Measurements from ENCODE around the gene MUC5AC.
"Not testable (repeated sequence)": the region's sequence is repeated elsewhere in the genome, so short reads cannot be mapped to it uniquely, and the experiment has no call there.

Gene MUC5AC

GRCh38 chr11:1158681-1159487 lies 1.1 kb downstream of the MUC5AC start:
- no peaks in the 10 kb centered on the region for H3K36me3 ChIP-seq (ENCODE audit: insufficient read depth, low read length)
- no peak overlapping the region for H3K4me3 ChIP-seq (ENCODE audit: low read depth, low read length)
- no peaks in the 10 kb centered on the region for H3K27me3 ChIP-seq (ENCODE audit: insufficient read depth, low read length)
- no peak overlapping the region for H3K27ac ChIP-seq (ENCODE audit: low read depth, low read length)
- H3K4me1 ChIP-seq (ENCODE audit: control insufficient read depth, insufficient read depth, low read length, unreplicated experiment), result peaks cover 4% of the 10 kb centered on the region
- no peak overlapping the region for H2AFZ ChIP-seq (ENCODE audit: low read length, unreplicated experiment)
- H3K79me2 ChIP-seq (ENCODE audit: control insufficient read depth, insufficient read depth, low read length, unreplicated experiment), result no peaks in the 10 kb centered on the region

- H3K27me3 ChIP-seq (ENCODE audit: insufficient read depth, low read length); H3K4me3 ChIP-seq (ENCODE audit: low read depth, low read length); H3K4me1 ChIP-seq (ENCODE audit: control insufficient read depth, insufficient read depth, low read length, unreplicated experiment); H2AFZ ChIP-seq (ENCODE audit: low read length, unreplicated experiment); H3K79me2 ChIP-seq (ENCODE audit: control insufficient read depth, insufficient read depth, low read length, unreplicated experiment); H3K27ac ChIP-seq (ENCODE audit: low read depth, low read length); H3K36me3 ChIP-seq (ENCODE audit: insufficient read depth, low read length): not testable (repeated sequence)
Observed at GRCh38 chr11:1159488-1160220, 1.9 kb downstream of the MUC5AC start.

- Histone ChIP-seq H2AFZ (ENCODE audit: low read length, unreplicated experiment) (no peak overlapping the region), H3K79me2 (ENCODE audit: control insufficient read depth, insufficient read depth, low read length, unreplicated experiment) (no peaks in the 10 kb centered on the region), H3K36me3 (ENCODE audit: insufficient read depth, low read length) (no peaks in the 10 kb centered on the region), H3K27ac (ENCODE audit: low read depth, low read length) (no peak overlapping the region), H3K27me3 (ENCODE audit: insufficient read depth, low read length) (no peaks in the 10 kb centered on the region), H3K4me1 (ENCODE audit: control insufficient read depth, insufficient read depth, low read length, unreplicated experiment) (no peaks in the 10 kb centered on the region), H3K4me3 (ENCODE audit: low read depth, low read length) (no peak overlapping the region)
Observed at GRCh38 chr11:1160231-1161101, 2.7 kb downstream of the MUC5AC start.

GRCh38 chr11:1161410-1162137 lies 3.8 kb downstream of the MUC5AC start:
- H3K79me2 ChIP-seq (ENCODE audit: control insufficient read depth, insufficient read depth, low read length, unreplicated experiment), result no peaks in the 10 kb centered on the region
- H3K36me3 ChIP-seq (ENCODE audit: insufficient read depth, low read length), result no peaks in the 10 kb centered on the region
- H3K27me3 ChIP-seq (ENCODE audit: insufficient read depth, low read length), result no peaks in the 10 kb centered on the region
- no peaks in the 10 kb centered on the region for H3K4me1 ChIP-seq (ENCODE audit: control insufficient read depth, insufficient read depth, low read length, unreplicated experiment)
- H3K4me3 ChIP-seq (ENCODE audit: low read depth, low read length), result no peak overlapping the region
- no peak overlapping the region for H3K27ac ChIP-seq (ENCODE audit: low read depth, low read length)
- H2AFZ ChIP-seq (ENCODE audit: low read length, unreplicated experiment), result no peak overlapping the region

- Histone ChIP-seq H3K27me3 (ENCODE audit: insufficient read depth, low read length) (no peaks in the 10 kb centered on the region), H3K79me2 (ENCODE audit: control insufficient read depth, insufficient read depth, low read length, unreplicated experiment) (no peaks in the 10 kb centered on the region), H2AFZ (ENCODE audit: low read length, unreplicated experiment) (no peak overlapping the region), H3K4me1 (ENCODE audit: control insufficient read depth, insufficient read depth, low read length, unreplicated experiment) (no peaks in the 10 kb centered on the region), H3K27ac (ENCODE audit: low read depth, low read length) (no peak overlapping the region), H3K36me3 (ENCODE audit: insufficient read depth, low read length) (no peaks in the 10 kb centered on the region), H3K4me3 (ENCODE audit: low read depth, low read length) (no peak overlapping the region)
Observed at GRCh38 chr11:1162138-1162475, 4.4 kb downstream of the MUC5AC start.

- Histone ChIP-seq H3K27ac (ENCODE audit: low read depth, low read length) (no peak overlapping the region), H3K4me1 (ENCODE audit: control insufficient read depth, insufficient read depth, low read length, unreplicated experiment) (no peaks in the 10 kb centered on the region), H2AFZ (ENCODE audit: low read length, unreplicated experiment) (no peak overlapping the region), H3K27me3 (ENCODE audit: insufficient read depth, low read length) (no peaks in the 10 kb centered on the region), H3K36me3 (ENCODE audit: insufficient read depth, low read length) (no peaks in the 10 kb centered on the region), H3K4me3 (ENCODE audit: low read depth, low read length) (no peak overlapping the region), H3K79me2 (ENCODE audit: control insufficient read depth, insufficient read depth, low read length, unreplicated experiment) (no peaks in the 10 kb centered on the region)
Observed at GRCh38 chr11:1162491-1163311, 4.9 kb downstream of the MUC5AC start.

GRCh38 chr11:1163321-1163910 lies 5.7 kb downstream of the MUC5AC start:
- no peak overlapping the region for H3K4me3 ChIP-seq (ENCODE audit: low read depth, low read length)
- H3K36me3 ChIP-seq (ENCODE audit: insufficient read depth, low read length), result no peaks in the 10 kb centered on the region
- H3K27ac ChIP-seq (ENCODE audit: low read depth, low read length), result no peak overlapping the region
- no peak overlapping the region for H2AFZ ChIP-seq (ENCODE audit: low read length, unreplicated experiment)
- no peaks in the 10 kb centered on the region for H3K27me3 ChIP-seq (ENCODE audit: insufficient read depth, low read length)
- H3K79me2 ChIP-seq (ENCODE audit: control insufficient read depth, insufficient read depth, low read length, unreplicated experiment), result no peaks in the 10 kb centered on the region
- H3K4me1 ChIP-seq (ENCODE audit: control insufficient read depth, insufficient read depth, low read length, unreplicated experiment), result no peaks in the 10 kb centered on the region

GRCh38 chr11:1163911-1164735 lies 6.4 kb downstream of the MUC5AC start:
- Histone ChIP-seq H3K36me3 (ENCODE audit: insufficient read depth, low read length) (no peaks in the 10 kb centered on the region), H3K27me3 (ENCODE audit: insufficient read depth, low read length) (no peaks in the 10 kb centered on the region), H2AFZ (ENCODE audit: low read length, unreplicated experiment) (no peak overlapping the region), H3K4me1 (ENCODE audit: control insufficient read depth, insufficient read depth, low read length, unreplicated experiment) (no peaks in the 10 kb centered on the region), H3K79me2 (ENCODE audit: control insufficient read depth, insufficient read depth, low read length, unreplicated experiment) (no peaks in the 10 kb centered on the region), H3K4me3 (ENCODE audit: low read depth, low read length) (no peak overlapping the region), H3K27ac (ENCODE audit: low read depth, low read length) (no peak overlapping the region)

DNA sequence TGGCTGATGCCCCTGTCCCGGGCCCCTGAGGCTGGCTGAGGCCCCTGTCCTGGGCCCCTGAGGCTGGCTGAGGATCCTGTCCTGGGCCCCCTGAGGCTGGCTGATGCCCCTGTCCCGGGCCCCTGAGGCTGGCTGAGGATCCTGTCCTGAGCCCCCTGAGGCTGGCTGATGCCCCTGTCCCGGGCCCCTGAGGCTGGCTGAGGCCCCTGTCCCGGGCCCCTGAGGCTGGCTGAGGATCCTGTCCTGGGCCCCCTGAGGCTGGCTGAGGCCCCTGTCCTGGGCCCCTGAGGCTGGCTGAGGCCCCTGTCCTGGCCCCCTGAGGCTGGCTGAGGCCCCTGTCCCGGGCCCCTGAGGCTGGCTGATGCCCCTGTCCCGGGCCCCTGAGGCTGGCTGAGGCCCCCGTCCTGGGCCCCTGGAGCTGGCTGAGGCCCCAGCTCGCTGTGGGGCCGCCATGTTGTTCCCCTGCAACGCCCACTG lies 7.1 kb downstream of the MUC5AC start:
- H2AFZ ChIP-seq (ENCODE audit: low read length, unreplicated experiment), result not testable (repeated sequence)

More for the DNA sequence above, 7.1 kb downstream of the MUC5AC start:
- H3K36me3 ChIP-seq (ENCODE audit: insufficient read depth, low read length); H3K4me3 ChIP-seq (ENCODE audit: low read depth, low read length); H3K27ac ChIP-seq (ENCODE audit: low read depth, low read length); H3K79me2 ChIP-seq (ENCODE audit: control insufficient read depth, insufficient read depth, low read length, unreplicated experiment); H3K4me1 ChIP-seq (ENCODE audit: control insufficient read depth, insufficient read depth, low read length, unreplicated experiment); H3K27me3 ChIP-seq (ENCODE audit: insufficient read depth, low read length): not testable (repeated sequence)
